ENCODE results near the gene FHL1.
"Not testable (repeated sequence)": the region's sequence is repeated elsewhere in the genome, so short reads cannot be mapped to it uniquely, and the experiment has no call there.

The FHL1 gene

DNA sequence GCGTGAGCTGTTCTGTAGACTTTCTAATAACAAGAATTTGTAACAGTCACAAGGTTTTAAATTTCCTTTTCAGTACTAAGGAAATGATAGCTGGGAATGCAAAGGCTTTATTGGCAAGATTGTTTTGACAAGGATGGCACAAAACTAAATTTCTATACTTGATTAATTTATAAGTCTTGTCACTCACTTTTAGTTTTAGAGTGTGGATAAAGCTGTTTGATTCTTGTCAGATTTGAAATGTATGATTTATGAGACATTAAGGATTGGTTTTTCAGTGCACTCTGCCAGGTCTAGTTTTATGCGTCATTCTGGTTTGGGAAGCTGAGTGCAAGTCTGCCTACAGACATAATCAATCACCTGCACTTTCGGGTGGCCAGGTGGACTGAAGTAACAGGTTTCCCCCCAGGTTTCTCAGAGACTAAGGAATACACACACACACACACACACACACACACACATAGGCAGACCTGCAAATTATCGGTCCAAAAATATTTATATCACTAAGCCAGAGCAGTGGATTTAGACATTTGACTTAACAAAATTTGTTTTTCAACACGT, 9.3 kb downstream of the FHL1 start:
- H3K36me3 Mint-ChIP-seq (ENCODE audit: insufficient read depth), result no peaks in the 10 kb centered on the region

DNA sequence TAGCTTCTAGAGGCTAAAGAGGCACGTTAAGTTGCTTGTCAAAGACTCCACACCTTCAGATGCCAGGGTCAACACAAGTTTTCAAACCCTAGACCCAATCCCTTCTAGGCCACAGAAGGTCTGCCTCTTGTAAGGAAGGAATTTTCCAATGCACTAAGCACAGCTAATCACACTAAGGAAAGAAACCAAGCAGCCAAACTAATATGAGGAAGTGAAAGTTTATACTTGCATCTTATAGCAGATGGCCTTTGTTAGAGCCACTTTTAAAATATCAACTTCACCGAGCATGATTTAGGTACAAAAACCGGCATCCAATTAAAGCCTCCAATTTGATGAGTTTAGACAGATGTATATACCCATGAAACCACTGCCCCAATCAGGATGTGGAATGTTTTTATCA, 9.9 kb downstream of the FHL1 start:
- ATAC-seq (replicated peaks; ENCODE audit: extremely low read depth, poor library complexity, severe bottlenecking) (no peak), DNase-seq (ENCODE audit: low spot score in 2 of 2) (no peak)
- no peaks in the 10 kb centered on the region for H3K27me3 Mint-ChIP-seq
- no peak overlapping the region for H3K4me3 Mint-ChIP-seq
- no peaks in the 10 kb centered on the region for H3K36me3 Mint-ChIP-seq (ENCODE audit: insufficient read depth)
- H3K27ac Mint-ChIP-seq (ENCODE audit: low read depth), result no peak overlapping the region
- no peaks in the 10 kb centered on the region for H3K4me1 Mint-ChIP-seq
- H3K9me3 Mint-ChIP-seq, result no peaks in the 10 kb centered on the region

More for the DNA sequence above, 9.3 kb downstream of the FHL1 start:
- H3K27me3 Mint-ChIP-seq, result no peaks in the 10 kb centered on the region
- DNase-seq (ENCODE audit: low spot score in 2 of 2) (no peak), ATAC-seq (replicated peaks; ENCODE audit: extremely low read depth, poor library complexity, severe bottlenecking) (no peak)
- no peaks in the 10 kb centered on the region for H3K9me3 Mint-ChIP-seq
- no peak overlapping the region for H3K4me3 Mint-ChIP-seq
- H3K27ac Mint-ChIP-seq (ENCODE audit: low read depth), result no peak overlapping the region
- H3K4me1 Mint-ChIP-seq, result no peaks in the 10 kb centered on the region

DNA sequence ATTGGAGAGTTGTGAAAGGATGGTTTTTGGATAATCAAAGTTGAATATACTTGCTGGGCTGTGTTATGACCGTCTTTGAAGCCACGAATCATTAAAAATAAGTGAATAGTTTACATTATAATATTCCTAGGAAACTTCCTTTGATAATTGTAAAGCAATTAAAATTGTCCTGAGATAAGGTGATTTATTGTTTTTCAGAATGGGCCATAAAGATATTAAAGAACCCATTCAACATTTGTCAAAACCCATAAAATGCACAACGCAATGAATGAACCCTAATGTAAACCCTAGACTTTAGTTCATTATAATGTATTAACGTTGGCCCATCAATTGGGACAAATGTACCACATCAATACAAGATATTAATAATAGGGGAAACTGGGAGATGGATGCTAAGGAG, 11.4 kb downstream of the FHL1 start:
- ATAC-seq (replicated peaks; ENCODE audit: extremely low read depth, poor library complexity, severe bottlenecking) (no peak), DNase-seq (ENCODE audit: low spot score in 2 of 2) (no peak)
- Mint-ChIP-seq H3K9me3 (no peaks in the 10 kb centered on the region), H3K27me3 (peaks cover 6% of the 10 kb centered on the region), H3K4me1 (no peaks in the 10 kb centered on the region), H3K4me3 (no peak overlapping the region), H3K27ac (ENCODE audit: low read depth) (no peak overlapping the region), H3K36me3 (ENCODE audit: insufficient read depth) (no peaks in the 10 kb centered on the region)

DNA sequence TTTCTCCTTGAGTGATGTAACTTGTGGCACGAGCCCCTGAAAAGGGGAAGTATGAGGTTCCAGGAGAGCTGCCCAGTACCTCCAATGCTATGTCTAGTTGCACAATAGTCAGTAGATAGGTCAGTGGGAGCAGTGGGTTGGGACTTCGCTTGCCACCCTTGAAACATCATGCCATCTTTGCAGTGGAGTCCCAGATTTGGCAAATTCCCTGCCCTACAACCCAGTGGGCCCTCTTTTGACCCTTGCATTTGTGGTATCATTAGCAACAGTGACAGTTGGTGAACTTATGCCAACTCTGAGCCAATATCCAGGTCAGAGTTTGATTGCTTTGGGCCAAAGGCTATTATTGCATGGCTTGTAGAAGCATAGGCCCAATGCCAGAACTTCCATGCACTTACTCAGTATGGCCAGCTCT, 12.3 kb downstream of the FHL1 start:
- DNase-seq (ENCODE audit: low spot score in 2 of 2) (no peak), ATAC-seq (replicated peaks; ENCODE audit: extremely low read depth, poor library complexity, severe bottlenecking) (no peak)
- Mint-ChIP-seq H3K36me3 (ENCODE audit: insufficient read depth) (no peaks in the 10 kb centered on the region), H3K4me3 (no peak overlapping the region), H3K27ac (ENCODE audit: low read depth) (no peak overlapping the region), H3K4me1 (no peaks in the 10 kb centered on the region), H3K27me3 (peaks cover 6% of the 10 kb centered on the region), H3K9me3 (no peaks in the 10 kb centered on the region)

DNA sequence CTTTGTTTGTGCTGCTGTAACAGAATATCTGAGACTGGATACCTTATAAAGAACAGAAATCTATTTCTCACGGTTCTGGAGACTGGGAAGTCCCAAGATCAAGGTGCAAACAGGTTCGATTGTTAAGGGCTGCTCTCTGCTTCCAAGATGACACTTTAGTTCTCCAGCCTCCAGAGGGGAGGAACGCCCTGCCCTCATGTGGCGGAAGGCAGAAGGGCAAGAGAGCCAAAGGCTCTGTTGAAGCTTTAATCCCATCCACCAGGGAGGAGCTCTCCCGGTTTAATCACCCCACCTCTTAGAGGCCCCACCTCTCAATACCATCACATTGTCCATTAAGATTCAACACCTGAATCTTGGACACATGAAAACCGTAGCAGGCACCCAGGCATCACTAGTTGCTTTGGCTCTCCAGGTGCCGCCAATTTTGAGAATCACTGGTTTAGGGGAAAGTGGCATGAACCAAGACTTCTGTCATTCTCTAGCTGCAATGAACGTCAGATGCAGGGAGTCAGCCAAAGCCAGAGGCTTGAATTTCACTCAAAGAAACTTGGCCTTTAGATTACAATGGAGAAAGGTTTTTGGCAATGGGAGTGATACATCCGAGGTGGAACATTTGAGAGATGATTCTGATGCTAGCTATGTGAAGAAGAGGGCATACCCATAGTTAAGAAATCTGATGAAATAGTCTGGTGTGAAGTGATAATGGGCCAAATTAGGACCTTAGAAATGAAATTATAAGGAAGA, 15.7 kb downstream of the FHL1 start:
- H3K4me3 Mint-ChIP-seq, result no peak overlapping the region
- H3K27me3 Mint-ChIP-seq, result peaks cover 6% of the 10 kb centered on the region
- ATAC-seq (replicated peaks; ENCODE audit: extremely low read depth, poor library complexity, severe bottlenecking) (no peak), DNase-seq (ENCODE audit: low spot score in 2 of 2) (no peak)
- H3K4me1 Mint-ChIP-seq, result no peaks in the 10 kb centered on the region
- no peak overlapping the region for H3K27ac Mint-ChIP-seq (ENCODE audit: low read depth)
- no peaks in the 10 kb centered on the region for H3K36me3 Mint-ChIP-seq (ENCODE audit: insufficient read depth)
- no peaks in the 10 kb centered on the region for H3K9me3 Mint-ChIP-seq

DNA sequence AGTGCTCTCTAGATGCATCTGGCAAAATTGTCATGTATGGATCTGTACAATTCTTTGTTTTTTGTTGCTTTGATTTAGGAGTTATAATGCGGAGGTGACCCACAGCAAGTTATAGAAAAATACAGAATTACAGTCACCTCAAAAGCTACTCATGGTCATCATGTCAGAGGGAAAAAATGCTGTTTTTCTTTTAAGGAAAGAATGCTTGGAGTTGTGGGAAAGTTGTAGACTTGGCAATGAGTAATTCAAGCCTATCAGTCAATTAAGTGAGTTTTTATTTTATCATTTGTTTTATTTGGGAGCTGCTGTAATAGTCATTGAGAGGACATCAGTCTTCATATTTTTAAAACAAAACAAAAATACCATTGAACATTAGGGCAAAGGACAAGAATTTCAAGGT, 16.4 kb downstream of the FHL1 start:
- DNase-seq (ENCODE audit: low spot score in 2 of 2) (no peak), ATAC-seq (replicated peaks; ENCODE audit: extremely low read depth, poor library complexity, severe bottlenecking) (no peak)
- no peaks in the 10 kb centered on the region for H3K9me3 Mint-ChIP-seq
- H3K4me3 Mint-ChIP-seq, result no peak overlapping the region
- H3K27ac Mint-ChIP-seq (ENCODE audit: low read depth), result no peak overlapping the region
- H3K36me3 Mint-ChIP-seq (ENCODE audit: insufficient read depth), result no peaks in the 10 kb centered on the region
- no peaks in the 10 kb centered on the region for H3K4me1 Mint-ChIP-seq
- peaks cover 6% of the 10 kb centered on the region for H3K27me3 Mint-ChIP-seq

DNA sequence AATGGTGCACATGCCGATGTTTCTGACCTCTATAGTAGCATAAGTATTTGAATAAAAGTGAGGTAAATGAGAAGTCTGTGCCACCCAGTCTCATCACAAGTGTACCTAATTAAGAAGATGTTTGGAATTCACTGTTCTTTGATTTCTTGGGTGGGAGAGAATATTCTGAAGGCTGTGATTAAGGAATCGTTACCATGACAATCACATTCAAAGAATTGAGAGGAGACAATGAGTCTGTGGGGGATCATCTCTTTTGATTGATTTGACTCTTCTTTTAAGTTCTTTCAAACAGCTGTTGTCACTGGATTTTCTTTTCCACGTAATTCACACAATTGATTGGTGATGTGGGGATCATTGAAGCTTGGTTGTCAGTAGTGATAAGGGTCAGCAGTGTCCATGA, 18.1 kb downstream of the FHL1 start:
- Mint-ChIP-seq H3K27ac (ENCODE audit: low read depth) (no peak overlapping the region), H3K4me3 (no peak overlapping the region), H3K36me3 (ENCODE audit: insufficient read depth) (no peaks in the 10 kb centered on the region), H3K9me3 (no peaks in the 10 kb centered on the region), H3K27me3 (peaks cover 6% of the 10 kb centered on the region), H3K4me1 (no peaks in the 10 kb centered on the region)
- DNase-seq (ENCODE audit: low spot score in 2 of 2) (no peak), ATAC-seq (replicated peaks; ENCODE audit: extremely low read depth, poor library complexity, severe bottlenecking) (no peak)

DNA sequence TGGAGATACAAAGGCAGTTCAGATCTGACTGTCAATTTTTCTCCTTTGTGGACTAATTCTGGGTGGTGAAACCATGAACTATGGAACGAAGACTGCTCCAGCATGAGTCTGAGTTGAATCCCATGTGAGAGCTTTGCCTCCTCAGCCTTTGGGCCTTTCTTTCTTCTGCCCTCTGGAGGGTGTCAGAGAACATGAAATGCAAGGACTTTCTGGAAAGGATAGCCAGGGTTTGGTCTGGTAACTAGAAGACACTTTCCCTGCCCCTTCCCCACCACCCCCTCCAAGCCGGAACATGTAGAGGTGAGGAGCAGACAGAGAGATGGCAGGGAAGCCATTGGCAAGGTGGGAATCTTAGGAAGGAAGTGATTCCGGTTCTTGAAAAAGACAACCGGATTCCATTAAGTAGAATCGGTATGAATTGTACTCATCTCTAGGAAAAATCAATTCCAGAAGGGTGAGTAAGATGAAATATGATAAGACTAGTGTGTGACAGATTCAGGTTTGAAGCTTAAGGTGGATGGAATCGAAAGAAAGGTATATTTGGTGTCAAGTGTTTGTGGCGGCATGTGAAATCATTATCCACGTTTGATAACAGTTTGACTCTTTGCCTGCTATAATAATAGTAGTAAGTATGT, 19.0 kb downstream of the FHL1 start:
- ATAC-seq (replicated peaks; ENCODE audit: extremely low read depth, poor library complexity, severe bottlenecking) (no peak), DNase-seq (ENCODE audit: low spot score in 2 of 2) (no peak)
- no peaks in the 10 kb centered on the region for H3K36me3 Mint-ChIP-seq (ENCODE audit: insufficient read depth)
- no peak overlapping the region for H3K27ac Mint-ChIP-seq (ENCODE audit: low read depth)
- H3K4me3 Mint-ChIP-seq, result no peak overlapping the region
- H3K4me1 Mint-ChIP-seq, result no peaks in the 10 kb centered on the region
- H3K27me3 Mint-ChIP-seq, result peaks cover 6% of the 10 kb centered on the region
- no peaks in the 10 kb centered on the region for H3K9me3 Mint-ChIP-seq

DNA sequence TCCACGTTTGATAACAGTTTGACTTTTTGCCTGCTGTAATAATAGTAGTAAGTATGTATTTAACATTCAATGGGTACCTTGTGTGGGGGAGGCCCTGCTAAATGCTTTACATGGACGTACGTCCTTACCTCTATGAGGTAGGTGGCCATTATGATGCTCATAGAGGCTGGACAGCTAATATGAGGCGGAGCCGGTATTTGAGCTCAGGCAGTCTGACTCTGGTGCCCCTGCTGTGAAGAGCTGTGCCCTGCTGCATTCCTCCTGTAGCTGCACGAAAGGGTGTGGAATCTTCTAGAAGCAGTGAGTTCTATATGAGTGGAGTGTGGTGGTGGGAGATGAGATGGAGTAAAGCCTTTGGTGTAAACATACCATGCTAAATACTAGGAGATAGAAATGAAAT, 20.7 kb downstream of the FHL1 start:
- not testable (repeated sequence) for H3K9me3 Mint-ChIP-seq; H3K4me3 Mint-ChIP-seq; ATAC-seq (replicated peaks; ENCODE audit: extremely low read depth, poor library complexity, severe bottlenecking); H3K4me1 Mint-ChIP-seq; H3K36me3 Mint-ChIP-seq (ENCODE audit: insufficient read depth); H3K27ac Mint-ChIP-seq (ENCODE audit: low read depth); H3K27me3 Mint-ChIP-seq; DNase-seq (ENCODE audit: low spot score in 2 of 2)

DNA sequence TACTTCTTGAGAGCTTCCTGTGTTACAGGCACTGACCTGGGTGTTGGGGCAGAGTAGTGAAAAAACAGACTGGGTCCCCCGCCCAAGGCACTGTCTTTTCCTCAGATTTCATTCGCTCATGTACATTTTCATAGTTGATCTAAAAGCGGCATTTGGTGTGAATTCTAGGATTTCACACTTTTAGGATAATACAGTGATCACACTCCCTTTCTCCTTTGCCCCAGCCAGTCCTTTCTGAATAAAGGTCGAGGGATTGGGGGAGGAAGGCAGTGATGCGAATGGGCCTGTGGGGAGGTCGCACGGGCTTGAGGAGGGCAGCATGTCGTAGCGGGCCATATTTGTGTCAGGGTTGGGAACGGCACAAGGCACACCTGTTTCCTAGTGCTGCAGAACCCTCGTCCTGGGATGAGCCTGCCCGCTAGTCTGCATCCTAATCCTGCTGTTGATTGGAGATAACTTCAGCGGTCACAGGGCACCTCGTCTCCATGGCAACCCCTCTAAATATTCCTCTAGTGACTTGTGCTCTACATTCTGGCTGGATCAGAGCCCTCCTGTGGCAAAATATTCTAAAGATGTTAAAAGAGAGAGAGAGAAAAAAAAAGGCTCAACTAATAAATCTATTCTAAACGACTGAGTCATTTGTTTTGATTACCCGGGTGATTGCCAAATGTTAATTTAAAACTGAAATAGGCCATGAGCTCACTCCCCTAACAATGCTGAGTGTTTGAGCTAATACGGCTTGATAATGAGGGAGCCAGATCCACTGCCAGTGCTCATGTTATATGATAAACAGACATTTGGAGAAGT, 21.8 kb downstream of the FHL1 start:
- Mint-ChIP-seq H3K27ac (ENCODE audit: low read depth) (no peak overlapping the region), H3K4me1 (no peaks in the 10 kb centered on the region), H3K9me3 (no peaks in the 10 kb centered on the region), H3K4me3 (no peak overlapping the region), H3K27me3 (no peaks in the 10 kb centered on the region), H3K36me3 (ENCODE audit: insufficient read depth) (peaks cover 2% of the 10 kb centered on the region)
- ATAC-seq (replicated peaks; ENCODE audit: extremely low read depth, poor library complexity, severe bottlenecking) (no peak), DNase-seq (ENCODE audit: low spot score in 2 of 2) (no peak)

DNA sequence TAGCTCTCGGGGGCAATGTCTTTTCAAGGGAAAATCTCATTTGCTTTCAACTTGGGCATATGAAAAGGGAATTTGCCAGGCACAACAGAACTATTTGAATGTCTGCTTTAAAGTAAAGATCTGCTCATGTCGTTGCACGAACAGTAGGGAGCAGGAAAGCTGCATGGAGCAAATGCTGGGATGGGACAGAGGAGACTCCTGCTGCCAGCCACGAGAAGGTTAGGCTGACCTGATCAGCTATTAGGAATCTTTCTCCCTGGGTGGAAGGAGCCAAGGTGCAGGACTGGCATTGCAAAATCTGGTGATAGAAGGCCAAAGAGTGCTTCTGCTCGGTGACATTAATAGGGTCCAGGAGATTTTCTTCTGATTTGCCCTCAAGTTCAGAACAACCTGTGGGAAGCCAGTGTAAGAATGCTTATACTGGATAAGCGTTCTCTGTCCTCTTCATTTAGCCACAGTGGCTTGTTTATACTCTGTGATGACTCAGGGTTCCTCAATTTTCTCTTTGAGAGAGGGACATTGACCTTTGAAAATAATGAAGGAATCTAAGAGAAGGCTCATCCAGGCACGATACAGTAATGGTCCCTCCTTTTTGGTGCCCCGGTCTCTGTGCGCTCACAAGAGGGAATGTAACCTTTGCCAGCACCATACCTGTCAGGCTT, 22.9 kb downstream of the FHL1 start:
- no peak overlapping the region for H3K27ac Mint-ChIP-seq (ENCODE audit: low read depth)
- DNase-seq (ENCODE audit: low spot score in 2 of 2), result no peak
- H3K36me3 Mint-ChIP-seq (ENCODE audit: insufficient read depth), result peaks cover 2% of the 10 kb centered on the region
- no peak for ATAC-seq (replicated peaks; ENCODE audit: extremely low read depth, poor library complexity, severe bottlenecking)
- H3K27me3 Mint-ChIP-seq, result no peaks in the 10 kb centered on the region
- H3K4me1 Mint-ChIP-seq, result no peaks in the 10 kb centered on the region
- no peak overlapping the region for H3K4me3 Mint-ChIP-seq
- no peaks in the 10 kb centered on the region for H3K9me3 Mint-ChIP-seq

DNA sequence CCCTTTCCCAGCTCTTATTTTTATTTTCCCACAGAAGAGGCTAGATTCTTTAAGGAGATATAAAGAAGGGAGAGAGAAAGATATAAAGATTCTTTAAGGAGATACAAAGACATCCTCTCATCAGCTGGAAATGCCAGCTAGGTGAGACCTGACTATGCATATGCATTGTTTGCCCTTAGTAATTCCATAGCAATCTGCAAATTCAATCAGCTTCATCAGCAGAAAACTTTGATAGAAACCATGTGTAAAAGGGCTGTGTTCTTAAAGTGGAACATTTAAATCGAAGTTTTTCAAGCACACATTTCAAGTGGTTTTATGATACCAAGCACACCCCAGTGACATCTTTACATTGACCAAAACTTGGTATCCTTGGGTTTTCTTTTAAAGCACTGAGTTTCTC, 24.1 kb downstream of the FHL1 start:
- H3K27me3 Mint-ChIP-seq, result no peaks in the 10 kb centered on the region
- peaks cover 2% of the 10 kb centered on the region for H3K36me3 Mint-ChIP-seq (ENCODE audit: insufficient read depth)
- no peaks in the 10 kb centered on the region for H3K9me3 Mint-ChIP-seq
- ATAC-seq (replicated peaks; ENCODE audit: extremely low read depth, poor library complexity, severe bottlenecking) (no peak), DNase-seq (ENCODE audit: low spot score in 2 of 2) (no peak)
- no peak overlapping the region for H3K4me3 Mint-ChIP-seq
- H3K27ac Mint-ChIP-seq (ENCODE audit: low read depth), result no peak overlapping the region
- H3K4me1 Mint-ChIP-seq, result no peaks in the 10 kb centered on the region
